NCI-H69 (cell line): ENCODE data around the gene TOPBP1.
"Not testable (repeated sequence)": the region's sequence is repeated elsewhere in the genome, so short reads cannot be mapped to it uniquely, and the experiment has no call there.

Experiments used
- DNase-seq: peaks from one replicate; lab custom pipeline; 2025; lab: John Stamatoyannopoulos, UW

TOPBP1 gene

DNA sequence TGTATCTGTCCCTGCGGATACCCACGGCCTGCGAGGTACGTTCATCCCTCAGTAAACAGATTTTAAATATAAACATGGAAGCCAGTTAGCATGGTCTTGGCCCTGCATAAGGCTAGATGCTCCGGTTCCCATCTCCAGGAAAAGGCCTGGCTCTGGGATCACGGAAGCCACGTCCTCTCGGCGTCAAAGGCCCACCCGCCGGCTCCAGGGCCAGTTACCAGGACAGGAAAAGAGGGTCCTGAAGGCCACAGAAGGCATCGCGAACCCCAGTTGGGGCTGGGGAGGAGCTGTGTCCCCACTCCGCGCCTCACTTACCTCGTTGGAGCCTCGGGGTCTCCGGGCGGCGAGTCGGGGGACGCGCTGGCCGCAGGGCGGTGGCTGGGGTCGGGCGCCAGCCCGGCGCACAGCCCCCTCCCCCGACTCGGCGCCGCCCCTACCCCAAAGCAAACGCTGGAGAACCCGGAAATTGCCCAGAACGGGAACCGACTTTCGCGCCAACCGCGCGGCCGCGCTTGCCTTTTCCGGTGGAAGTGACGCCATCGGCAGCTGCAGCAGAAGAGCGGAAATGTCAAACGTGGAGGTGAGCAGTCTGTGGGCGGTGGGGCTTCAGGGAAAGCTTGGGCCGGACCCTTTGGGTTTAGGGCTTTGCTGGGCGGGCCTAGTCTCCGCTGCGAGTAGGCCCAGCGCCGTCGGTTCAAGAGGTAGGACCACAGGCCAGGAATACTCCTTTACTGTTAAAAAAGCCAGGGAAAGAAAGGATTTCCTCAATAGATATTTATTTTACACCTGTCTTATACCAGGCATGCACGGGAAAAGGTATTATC lies at the start of gene TOPBP1:
Gene TOPBP1, minus strand, starts transcription at position 488 of the 824 bp plus-strand sequence. CDS start 814 bp downstream, outside the sequence.
- DNase-seq = peak; percentile 91

- DNase-seq = no peak
These were observed 49.3 kb upstream of the TOPBP1 start for GRCh38 chr3:133711013-133711412.

- no peak for DNase-seq
These were observed 47.5 kb upstream of the TOPBP1 start for GRCh38 chr3:133709139-133709750.

DNA sequence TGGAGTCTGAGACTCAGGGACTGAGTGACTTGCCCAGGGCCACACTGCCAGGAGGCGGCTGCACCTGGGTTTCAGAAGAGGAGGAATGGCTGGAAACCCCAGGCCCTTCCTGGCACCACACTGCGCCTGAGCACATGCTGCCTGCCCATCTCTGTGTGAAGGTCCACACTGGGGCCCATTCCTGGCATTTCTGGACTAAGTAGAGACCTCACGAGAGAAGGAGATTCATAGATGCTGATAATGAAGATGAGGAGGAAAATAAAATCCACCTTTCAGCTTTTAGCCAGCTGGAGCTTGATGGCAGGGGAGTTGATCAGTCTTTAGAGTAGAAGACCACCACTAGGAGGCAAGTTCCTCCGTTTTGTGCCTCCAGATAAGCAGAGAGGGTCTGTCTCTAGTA lies 44.3 kb upstream of the TOPBP1 start:
- DNase-seq = no peak

DNA sequence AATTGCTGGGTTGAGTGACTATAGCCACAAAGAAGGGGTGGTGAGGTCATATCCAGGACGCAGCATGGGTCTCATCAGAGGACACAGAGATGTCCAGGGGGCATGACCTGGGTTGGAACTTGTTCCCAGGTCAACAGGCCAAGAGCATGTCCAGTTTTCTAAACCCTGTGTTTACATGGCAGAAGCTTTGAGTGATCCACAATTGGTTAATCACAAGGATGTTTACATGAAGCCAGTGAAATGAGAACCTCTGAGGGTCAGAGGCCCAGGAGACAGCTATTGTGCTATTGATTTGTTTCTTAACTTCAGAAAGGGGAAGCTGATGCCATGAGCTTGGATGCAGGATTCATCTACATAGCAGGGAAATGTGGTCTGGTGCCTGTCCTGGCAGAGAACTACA lies 42.2 kb upstream of the TOPBP1 start:
- DNase-seq = peak; percentile 3

GRCh38 chr3:133701435-133702358 lies 40.0 kb upstream of the TOPBP1 start:
- no peak for DNase-seq

DNA sequence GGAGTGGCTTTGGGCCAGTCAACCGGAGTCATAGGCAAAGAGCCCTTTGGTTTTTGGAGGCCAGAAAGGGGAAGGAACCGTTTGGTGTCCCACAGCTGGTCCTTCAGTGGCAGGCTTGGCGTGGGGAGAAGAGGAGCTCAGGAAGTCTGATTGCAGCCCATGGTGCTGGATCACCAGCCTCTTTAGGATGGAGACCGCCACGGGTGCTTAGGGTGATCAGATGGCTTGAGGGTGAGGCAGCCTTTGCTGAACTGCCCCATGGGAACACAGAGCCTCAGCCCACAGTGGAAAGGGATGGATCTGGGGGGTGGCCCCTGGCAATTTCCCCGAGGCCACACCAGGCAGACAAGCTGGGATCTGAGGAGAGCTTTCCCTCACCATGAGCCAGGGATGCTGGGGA lies 38.6 kb upstream of the TOPBP1 start:
- no peak for DNase-seq

GRCh38 chr3:133699903-133700302 lies 38.2 kb upstream of the TOPBP1 start:
- no peak for DNase-seq

GRCh38 chr3:133699467-133699866 lies 37.7 kb upstream of the TOPBP1 start:
- DNase-seq = no peak

DNA sequence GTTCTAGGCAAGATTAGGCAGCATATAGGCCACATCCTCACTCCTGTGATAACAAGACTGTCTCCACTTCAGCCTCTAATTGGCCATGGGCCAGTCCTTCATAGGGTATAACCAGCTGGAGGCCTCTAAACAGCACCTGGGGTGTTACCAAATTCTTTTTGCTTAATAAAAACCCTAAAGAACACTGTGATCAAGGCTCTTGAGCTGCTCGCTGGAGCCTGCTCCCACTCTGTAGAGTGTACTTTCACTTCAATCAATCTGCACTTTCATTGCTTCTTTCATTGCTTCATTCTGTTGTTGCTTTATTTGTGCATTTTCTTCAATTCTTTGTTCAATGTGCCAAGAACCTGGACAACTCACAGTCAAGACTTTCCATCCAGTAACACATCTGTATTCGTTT lies 36.2 kb upstream of the TOPBP1 start:
- no peak for DNase-seq

DNA sequence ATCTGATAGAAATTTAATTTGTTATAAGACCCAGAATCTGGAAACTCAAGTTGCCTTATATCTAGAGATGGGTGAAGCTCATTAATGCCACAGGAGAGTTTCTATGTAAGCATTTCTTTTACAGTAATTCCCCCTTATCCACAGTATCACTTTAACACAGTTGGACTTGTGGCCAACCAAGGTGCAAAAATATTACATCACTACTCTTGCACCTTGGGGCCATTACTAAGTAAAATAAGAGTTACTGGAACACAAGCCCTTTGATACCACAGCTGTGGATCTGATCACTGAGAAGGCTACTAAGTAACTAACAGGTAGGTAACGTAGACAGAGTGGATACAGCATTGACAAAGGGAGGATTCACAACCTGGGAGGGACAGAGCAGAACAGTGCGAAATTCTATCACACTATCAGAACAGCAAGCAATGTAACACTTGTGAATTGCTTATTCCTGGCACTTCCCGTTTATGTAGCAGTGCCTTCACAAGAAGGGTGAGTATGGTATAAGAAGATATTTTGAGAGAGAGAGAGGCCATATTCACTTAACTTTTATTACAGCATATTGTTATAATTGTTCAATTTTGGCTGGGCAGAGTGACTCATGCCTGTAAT lies 33.9 kb upstream of the TOPBP1 start:
- DNase-seq = no peak

DNA sequence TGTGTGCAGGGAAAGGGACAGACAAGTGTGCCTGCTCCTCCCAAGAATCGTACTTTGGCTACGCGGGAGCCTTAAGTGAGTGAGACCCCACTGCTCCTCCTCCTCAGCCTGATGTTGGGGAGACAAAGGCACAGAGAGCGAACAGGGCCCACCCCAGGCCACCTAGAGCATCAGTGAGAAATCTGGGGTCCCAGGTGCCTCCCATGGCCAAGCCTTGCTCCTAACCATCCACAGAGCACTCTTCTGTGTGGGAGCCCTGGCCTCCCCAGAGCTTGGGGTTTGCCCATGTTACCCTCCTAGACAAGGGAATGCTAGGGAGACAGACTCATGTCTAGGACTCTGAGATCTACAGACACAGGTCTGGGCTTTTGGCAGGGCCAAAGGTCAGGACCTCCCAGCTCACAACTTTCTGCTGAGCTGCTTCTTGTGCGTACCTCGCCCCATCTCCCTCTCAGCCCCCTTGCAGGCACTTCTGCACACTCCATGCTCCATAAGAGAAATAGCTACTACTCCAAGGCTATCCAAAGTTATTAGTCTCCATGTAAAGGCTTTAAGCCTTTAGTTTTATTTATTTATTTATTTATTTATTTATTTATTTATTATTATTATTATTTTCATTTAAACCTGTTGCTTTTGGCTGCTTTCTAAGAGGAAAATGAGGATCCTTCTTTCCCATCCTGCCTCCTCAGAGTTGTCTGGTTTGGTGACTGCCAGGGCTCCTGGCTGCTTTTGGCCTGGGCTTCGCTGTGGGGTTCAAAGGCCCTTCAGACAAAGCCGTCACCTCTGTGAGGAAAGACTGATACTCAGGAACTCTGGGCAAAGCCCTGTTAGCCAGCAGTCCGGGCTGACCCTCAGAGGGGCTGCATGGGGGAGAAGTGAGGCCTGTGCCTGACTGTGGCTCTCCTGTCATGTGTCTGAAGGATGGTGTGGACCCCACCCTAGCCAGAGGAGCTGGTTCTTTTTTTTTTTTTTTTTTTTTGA lies 32.8 kb upstream of the TOPBP1 start:
- no peak for DNase-seq

DNA sequence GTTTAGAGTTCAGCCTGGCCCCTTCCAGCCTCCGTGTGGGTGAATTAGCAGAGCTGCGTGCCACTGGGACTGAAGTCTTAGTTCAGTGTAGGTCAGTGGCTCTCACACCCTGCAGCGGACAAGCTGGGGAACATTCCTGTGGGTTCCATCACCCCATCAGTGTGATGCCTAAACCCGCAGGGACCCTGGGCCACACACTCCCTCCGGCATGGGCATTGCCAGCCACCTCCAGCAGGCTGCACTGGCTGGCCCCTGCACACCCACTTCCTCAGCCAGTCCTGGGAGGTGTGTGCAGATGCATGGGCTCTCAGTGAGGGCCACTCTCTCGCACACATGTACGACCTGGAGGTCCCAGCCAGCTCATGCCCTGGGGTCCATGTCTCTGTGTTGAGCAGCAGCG lies 32.1 kb upstream of the TOPBP1 start:
- no peak for DNase-seq

GRCh38 chr3:133692759-133693158 lies 31.0 kb upstream of the TOPBP1 start:
- no peak for DNase-seq

DNA sequence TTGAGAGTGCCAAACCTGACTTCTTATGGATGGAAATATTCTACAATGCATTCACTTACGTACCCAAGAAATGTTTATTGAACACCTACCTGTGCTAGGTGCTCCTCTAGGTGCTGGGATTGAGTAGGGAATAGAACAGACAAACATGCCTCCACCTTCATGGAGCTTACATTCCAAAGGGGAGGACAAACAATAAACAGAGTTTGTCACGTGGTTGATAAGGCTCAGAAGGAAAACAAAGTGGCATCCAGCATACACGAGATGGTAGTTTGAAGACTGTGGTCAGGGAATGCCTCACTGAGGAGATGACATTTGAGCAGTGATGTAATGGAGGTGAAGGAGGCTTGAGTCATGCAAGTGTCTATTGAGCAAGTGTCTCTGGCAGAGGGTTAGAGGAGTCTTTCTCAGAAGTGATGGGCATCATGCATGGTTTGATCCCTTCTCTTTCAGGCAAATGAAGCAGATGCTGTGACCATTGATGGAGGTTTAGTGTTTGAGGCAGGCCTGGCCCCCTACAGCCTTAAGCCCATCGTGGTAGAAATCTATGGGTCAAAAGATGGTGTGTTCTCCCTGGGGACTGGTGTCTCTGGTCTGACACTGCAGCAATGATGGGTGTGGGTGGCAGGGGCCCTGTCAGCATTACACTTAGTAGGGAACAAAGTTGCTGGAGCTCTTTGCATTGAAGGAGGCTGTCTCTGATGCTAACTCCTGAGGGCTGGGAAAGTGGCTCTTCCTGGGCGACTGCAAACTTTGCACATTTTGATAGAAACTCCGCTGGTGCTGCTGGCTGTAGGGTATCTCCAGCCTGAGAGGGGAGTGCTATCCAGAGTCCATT lies 29.7 kb upstream of the TOPBP1 start:
- DNase-seq = no peak

- DNase-seq = not testable (repeated sequence)
These were observed 16.3 kb upstream of the TOPBP1 start for GRCh38 chr3:133677993-133678392.

DNA sequence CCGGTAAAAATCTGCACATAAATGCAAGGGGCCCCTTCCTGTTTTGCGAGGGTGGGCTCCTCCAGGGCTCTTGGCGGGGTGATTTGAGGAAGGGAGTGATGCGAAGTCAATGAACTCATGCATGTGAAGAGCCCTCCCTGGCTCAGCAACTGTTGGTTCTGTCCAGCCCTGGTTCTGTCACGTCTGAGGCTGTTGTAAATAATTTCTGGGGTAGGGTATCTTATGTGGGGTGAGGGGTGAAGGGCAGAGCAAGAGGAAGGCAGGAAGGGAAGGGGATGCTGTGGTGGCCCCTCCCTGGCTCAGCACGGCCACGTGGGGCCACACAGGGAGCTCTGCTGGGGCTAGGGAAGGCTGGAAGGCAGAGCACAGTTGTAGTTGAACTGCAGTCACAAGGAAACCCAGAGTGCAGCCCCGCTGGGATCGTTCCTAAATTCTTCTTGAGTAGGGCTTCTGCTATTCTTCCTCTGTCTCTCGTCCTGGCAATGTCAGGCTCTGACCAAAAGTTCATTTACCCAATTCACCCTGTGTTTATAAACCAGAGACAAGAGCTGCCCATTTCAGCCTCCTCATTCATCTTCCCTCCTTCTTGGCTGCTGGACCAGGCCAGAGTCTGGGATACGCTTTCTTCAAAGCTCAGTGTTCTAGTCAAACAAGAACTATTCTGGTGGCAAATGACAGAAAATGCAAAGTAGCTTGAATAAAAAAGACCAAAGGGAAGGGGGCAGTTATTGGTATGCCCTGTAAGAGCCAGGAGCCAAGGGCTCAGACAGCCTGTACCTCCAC lies 14.8 kb upstream of the TOPBP1 start:
- no peak for DNase-seq

GRCh38 chr3:133675631-133676335 lies 14.0 kb upstream of the TOPBP1 start:
- peak; percentile 5 for DNase-seq
